Measurements from ENCODE around the gene DERL3. TPM values are rescaled to one million over a fixed set of nuclear protein-coding genes. Genes with fewer than 3 reads are reported as not detected.
A peak's percentile ranks its signal among the peaks of the same experiment; 100 is the strongest.
"Not testable (repeated sequence)": the region's sequence is repeated elsewhere in the genome, so short reads cannot be mapped to it uniquely, and the experiment has no call there.

Gene DERL3
- total RNA-seq (2014; rRNA removed; shearing (Covaris generic)) = 0.44 and 0.49 TPM in 2 replicates

GRCh38 chr22:23838681-23839468, at the start of gene DERL3:
DERL3 (minus strand) TSS chr22:23839006; CDS start chr22:23838987, 19 bp downstream.
- DNase-seq (ENCODE audit: low read depth) = peak; percentile 97

GRCh38 chr22:23884140-23884539, 45.3 kb upstream of the DERL3 start:
- no peak for DNase-seq (ENCODE audit: low read depth)

- no peak for DNase-seq (ENCODE audit: low read depth)
Observed at GRCh38 chr22:23883658-23884057, 44.9 kb upstream of the DERL3 start.

GRCh38 chr22:23882370-23882769, 43.6 kb upstream of the DERL3 start:
- no peak for DNase-seq (ENCODE audit: low read depth)

GRCh38 chr22:23878219-23878618, 39.4 kb upstream of the DERL3 start:
- no peak for DNase-seq (ENCODE audit: low read depth)

GRCh38 chr22:23877566-23877965, 38.8 kb upstream of the DERL3 start:
- DNase-seq (ENCODE audit: low read depth) = no peak

GRCh38 chr22:23875801-23876200, 37.0 kb upstream of the DERL3 start:
- no peak for DNase-seq (ENCODE audit: low read depth)

GRCh38 chr22:23874871-23875270, 36.1 kb upstream of the DERL3 start:
- DNase-seq (ENCODE audit: low read depth) = no peak

GRCh38 chr22:23868580-23868979, 29.8 kb upstream of the DERL3 start:
- DNase-seq (ENCODE audit: low read depth) = no peak

GRCh38 chr22:23864499-23865154, 25.8 kb upstream of the DERL3 start:
- DNase-seq (ENCODE audit: low read depth) = not testable (repeated sequence)

GRCh38 chr22:23862103-23862502, 23.3 kb upstream of the DERL3 start:
- peak; percentile 37 for DNase-seq (ENCODE audit: low read depth)

GRCh38 chr22:23860187-23860586, 21.4 kb upstream of the DERL3 start:
- not testable (repeated sequence) for DNase-seq (ENCODE audit: low read depth)

- no peak for DNase-seq (ENCODE audit: low read depth)
Observed at GRCh38 chr22:23859201-23859600, 20.4 kb upstream of the DERL3 start.

GRCh38 chr22:23858484-23858815, 19.6 kb upstream of the DERL3 start:
- no peak for DNase-seq (ENCODE audit: low read depth)

- peak; percentile 95 for DNase-seq (ENCODE audit: low read depth)
Observed at GRCh38 chr22:23857606-23858483, 19.0 kb upstream of the DERL3 start, which contains the start of gene SLC2A11. SLC2A11 (plus strand) TSS chr22:23857875; CDS start chr22:23858000, 125 bp downstream.

GRCh38 chr22:23856721-23857605, 18.2 kb upstream of the DERL3 start:
- peak; percentile 97 for DNase-seq (ENCODE audit: low read depth)

- DNase-seq (ENCODE audit: low read depth) = no peak
Observed at GRCh38 chr22:23850136-23850611, 11.4 kb upstream of the DERL3 start.

GRCh38 chr22:23849009-23850006, 10.5 kb upstream of the DERL3 start:
- DNase-seq (ENCODE audit: low read depth) = peak; percentile 61

- no peak for DNase-seq (ENCODE audit: low read depth)
Observed at GRCh38 chr22:23847991-23848864, 9.4 kb upstream of the DERL3 start.
